ENCODE measurements around the gene CLEC2L.

Gene CLEC2L

GRCh38 chr7:139580435-139580834 lies 57.0 kb downstream of the CLEC2L start:
- no peak for FAIRE-seq

- no peak for FAIRE-seq
Observed at GRCh38 chr7:139582130-139582650, 58.7 kb downstream of the CLEC2L start.

GRCh38 chr7:139582671-139583155 lies 59.2 kb downstream of the CLEC2L start:
- no peak for FAIRE-seq

GRCh38 chr7:139583826-139584553 lies 60.5 kb downstream of the CLEC2L start:
- FAIRE-seq: no peak

GRCh38 chr7:139585042-139585441 lies 61.6 kb downstream of the CLEC2L start:
- FAIRE-seq: no peak

- FAIRE-seq: no peak
Observed at GRCh38 chr7:139586286-139586685, 62.8 kb downstream of the CLEC2L start.

GRCh38 chr7:139587535-139587934 lies 64.0 kb downstream of the CLEC2L start:
- FAIRE-seq: no peak

- no peak for FAIRE-seq
Observed at GRCh38 chr7:139588632-139589031, 65.1 kb downstream of the CLEC2L start.

- FAIRE-seq: no peak
Observed at GRCh38 chr7:139589474-139589873, 66.0 kb downstream of the CLEC2L start.

- FAIRE-seq: no peak
Observed at GRCh38 chr7:139591550-139592195, 68.2 kb downstream of the CLEC2L start.

- no peak for FAIRE-seq
Observed at GRCh38 chr7:139592801-139593461, 69.4 kb downstream of the CLEC2L start.

- no peak for FAIRE-seq
Observed at GRCh38 chr7:139594090-139594489, 70.6 kb downstream of the CLEC2L start.

All from islet of Langerhans (tissue), 1 donor.